ENCODE results near the gene PAF1.
A peak's percentile ranks its signal among the peaks of the same experiment; 100 is the strongest.

The PAF1 gene

GRCh38 chr19:39390751-39391437 is at the start of gene PAF1, which contains the start of gene MED29:
PAF1 (minus strand) TSS chr19:39391106; CDS start chr19:39390864, 242 bp downstream.
MED29 (plus strand) TSS chr19:39391378; CDS start chr19:39391423, 45 bp downstream.
- DNase-seq = peak; percentile 99

- no peak for DNase-seq
Measured at GRCh38 chr19:39438270-39438934, 47.5 kb upstream of the PAF1 start.

- DNase-seq = no peak
Measured at GRCh38 chr19:39436350-39436716, 45.4 kb upstream of the PAF1 start.

GRCh38 chr19:39435499-39436349 is 44.8 kb upstream of the PAF1 start, which contains the start of gene RPS16:
RPS16 (minus strand) TSS chr19:39435949; CDS start chr19:39435895, 54 bp downstream.
- DNase-seq = peak; percentile 98

- no peak for DNase-seq
Measured at GRCh38 chr19:39434123-39435076, 43.5 kb upstream of the PAF1 start.

GRCh38 chr19:39433480-39434079 is 42.7 kb upstream of the PAF1 start:
- no peak for DNase-seq

- DNase-seq = no peak
Measured at GRCh38 chr19:39432677-39433025, 41.7 kb upstream of the PAF1 start.

GRCh38 chr19:39430675-39431593 is 40.0 kb upstream of the PAF1 start:
- DNase-seq = peak; percentile 85

GRCh38 chr19:39428283-39429112 is 37.6 kb upstream of the PAF1 start:
- DNase-seq = no peak

- DNase-seq = no peak
Measured at GRCh38 chr19:39427707-39428106, 36.8 kb upstream of the PAF1 start.

- DNase-seq = no peak
Measured at GRCh38 chr19:39426170-39426569, 35.3 kb upstream of the PAF1 start.

GRCh38 chr19:39425744-39426143 is 34.8 kb upstream of the PAF1 start:
- no peak for DNase-seq

GRCh38 chr19:39424934-39425333 is 34.0 kb upstream of the PAF1 start:
- no peak for DNase-seq

- DNase-seq = no peak
Measured at GRCh38 chr19:39423258-39424086, 32.6 kb upstream of the PAF1 start.

GRCh38 chr19:39422020-39422419 is 31.1 kb upstream of the PAF1 start:
- no peak for DNase-seq

- no peak for DNase-seq
Measured at GRCh38 chr19:39420769-39421168, 29.9 kb upstream of the PAF1 start.

- DNase-seq = no peak
Measured at GRCh38 chr19:39419003-39419402, 28.1 kb upstream of the PAF1 start.

- DNase-seq = no peak
Measured at GRCh38 chr19:39417463-39418181, 26.7 kb upstream of the PAF1 start.
